ENCODE data around the gene KCNC1. TPM values are rescaled to one million over a fixed set of nuclear protein-coding genes. Genes with fewer than 3 reads are reported as not detected.

KCNC1 gene
- total and polyA plus RNA-seq, 9 of the 15 experiments (the other 6 are each of a cell fraction or from before 2014, with no cell fraction given) = 0.05 to 0.08 TPM; not detected in 7

- BruUV-seq (replicated peaks) = no TSS peak
- POLR2A ChIA-PET = interaction anchor here (0.8 to 1.1 kb wide), 2 partner anchors 19 to 26 kb away, joined by 3 read pairs; no protein-coding TSS in a partner anchor
- in situ Hi-C loops (cut with MboI) (no loop called here), intact Hi-C loops (cut with micrococcal nuclease) (no loop called here)
- Histone ChIP-seq H3K4me1 (replicated peaks in 1 of 2; ENCODE audit: control insufficient read depth in 2 of 2, insufficient read depth in 2 of 2, low read length in 2 of 2) (no peaks in the 10 kb centered on the region), H4K20me1 (replicated peaks; ENCODE audit: control insufficient read depth, insufficient read depth, low read length) (peaks cover 5% of the 10 kb centered on the region; the same call in 1 of the 2 replicates), H2AFZ (ENCODE audit: low read depth, low read length) (no peak overlapping the region), H3K9ac (ENCODE audit: insufficient read depth in 1 of 2, low read depth in 2 of 2, low read length in 2 of 2) (no peak overlapping the region), H3K4me2 (ENCODE audit: insufficient read depth, low read length) (no peak overlapping the region), H3K36me3 (ENCODE audit: control insufficient read depth, insufficient read depth, low read length) (no peaks in the 10 kb centered on the region), H3K4me3 (no peak overlapping the region), H3K79me2 (ENCODE audit: control insufficient read depth, insufficient read depth, low read length) (no peaks in the 10 kb centered on the region), H3K27ac (ENCODE audit: extremely low read depth, low read depth, low read length) (no peak overlapping the region), H3K27me3 (ENCODE audit: control insufficient read depth in 2 of 2, insufficient read depth in 2 of 2, low read length in 2 of 2) (no peaks in the 10 kb centered on the region), H3K9me1 (ENCODE audit: control insufficient read depth, insufficient read depth, low read length) (no peaks in the 10 kb centered on the region), H3K9me3 (replicated peaks; ENCODE audit: control insufficient read depth, insufficient read depth, low read depth, low read length) (no peaks in the 10 kb centered on the region)
- no peak for DNase-seq (ENCODE audit: extremely low read depth in 1 of 4, low spot score in 3 of 4)
- CTCF ChIA-PET (ENCODE audit: low intra/inter-chr PET ratio) = no interaction called here
- no peak for ATAC-seq
- TF ChIP-seq CBX2 (IDR thresholded peaks at IDR 0.05; ENCODE audit: insufficient read depth, low read length, poor library complexity, severe bottlenecking) (no peak), ZBTB43 (CRISPR knock-in tag; IDR thresholded peaks at IDR 0.05) (no peak), RAD51 (IDR thresholded peaks at IDR 0.05; ENCODE audit: borderline replicate concordance, low read depth) (no peak), POLR2B (IDR thresholded peaks at IDR 0.05; ENCODE audit: low read depth, partially characterized antibody) (no peak)
- no peak for FAIRE-seq
- 29% methylated on average over 4 of the region's 4 CpGs for WGBS (ENCODE audit: insufficient coverage, low coverage, missing lambda C conversion rate)
Observed at GRCh38 chr11:17812865-17813187, 78.2 kb downstream of the KCNC1 start.

Data from K562 (cell line).